SK-N-MC (cell line): ENCODE data around the gene HUS1B.

Experiments used
- EZH2 ChIP-seq: fragments of 200-600 bp; sonication (generic); IDR thresholded peaks from one replicate; pipeline ENCODE4 v1.6.1; 2017; ENCODE audit warnings: antibody characterized with exemption
- FOXP2 ChIP-seq: optimal IDR thresholded peaks from 2 replicates; pipeline ENCODE3; 2011; ENCODE audit warnings: mild to moderate bottlenecking, moderate library complexity; ENCODE audit not compliant: insufficient read depth; ENCODE audit errors: extremely low read length, control extremely low read depth
- POLR2AphosphoS5 ChIP-seq: IDR thresholded peaks from 2 replicates; pipeline ENCODE4 v1.6.1; 2012; ENCODE audit warnings: mild to moderate bottlenecking, low read depth, low read length, borderline replicate concordance

DNA sequence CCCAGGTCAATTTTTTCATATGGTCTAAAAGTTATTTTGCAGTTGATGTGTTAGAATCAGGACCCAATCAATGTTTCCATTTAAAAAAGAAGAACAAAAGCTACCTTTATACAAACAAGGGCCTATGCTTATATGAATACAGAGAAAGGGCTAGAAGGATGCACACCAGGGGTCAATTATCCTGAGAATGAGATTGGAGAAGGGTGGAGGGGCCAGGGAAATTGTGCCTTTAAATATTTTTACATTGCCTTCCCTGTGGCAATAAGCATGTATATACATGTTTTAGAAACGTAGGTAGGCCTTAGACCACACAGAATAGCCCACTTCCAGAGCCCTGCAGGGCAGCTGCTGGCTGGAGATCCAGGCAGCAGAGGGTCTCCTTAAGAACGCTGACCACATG lies 23.4 kb upstream of the HUS1B start:
- TF ChIP-seq POLR2AphosphoS5: no peak
- no peak for TF ChIP-seq EZH2
- TF ChIP-seq FOXP2: no peak
